D721Med (cell line): ENCODE results near the gene CD34.
"Not testable (repeated sequence)": the region's sequence is repeated elsewhere in the genome, so short reads cannot be mapped to it uniquely, and the experiment has no call there.

Source experiments
- DNase-seq: peaks from one replicate; pipeline ENCODE4 v3.0.0; 2011; ENCODE audit warnings: low spot score; ENCODE audit not compliant: insufficient read length
- FAIRE-seq: peaks from 2 replicates; lab custom pipeline; 2011; peaks lifted over from hg19 to GRCh38; lab: Jason Lieb, UNC
- CTCF ChIP-seq: IDR thresholded peaks from 2 replicates; pipeline ENCODE4 v1.5.1; 2012; ENCODE audit warnings: mild to moderate bottlenecking, control low read depth; ENCODE audit not compliant: insufficient read depth; ENCODE audit errors: missing control alignments

The CD34 gene

GRCh38 chr1:207926984-207927383 is 16.1 kb upstream of the CD34 start:
- DNase-seq (no peak), FAIRE-seq (no peak)
- no peak for TF ChIP-seq CTCF

- not testable (repeated sequence) for FAIRE-seq, DNase-seq
These were observed 15.0 kb upstream of the CD34 start for GRCh38 chr1:207925969-207926368.

- FAIRE-seq (no peak), DNase-seq (no peak)
- TF ChIP-seq CTCF, result no peak
These were observed 14.3 kb upstream of the CD34 start for GRCh38 chr1:207925210-207925609.

GRCh38 chr1:207923561-207923960 is 12.6 kb upstream of the CD34 start:
- no peak for FAIRE-seq
- no peak for DNase-seq

GRCh38 chr1:207923121-207923520 is 12.2 kb upstream of the CD34 start:
- TF ChIP-seq CTCF, result no peak
- FAIRE-seq (no peak), DNase-seq (no peak)

More at GRCh38 chr1:207923561-207923960, 12.6 kb upstream of the CD34 start:
- TF ChIP-seq CTCF, result no peak

- FAIRE-seq, result no peak
- no peak for TF ChIP-seq CTCF
- no peak for DNase-seq
These were observed 11.6 kb upstream of the CD34 start for GRCh38 chr1:207922554-207922953.

- FAIRE-seq (no peak), DNase-seq (no peak)
- no peak for TF ChIP-seq CTCF
These were observed 10.4 kb upstream of the CD34 start for GRCh38 chr1:207921321-207921720.

GRCh38 chr1:207920444-207921021 is 9.6 kb upstream of the CD34 start:
- no peak for TF ChIP-seq CTCF
- FAIRE-seq (no peak), DNase-seq (no peak)
